ENCODE measurements around the gene AUTS2.
A peak's percentile ranks its signal among the peaks of the same experiment; 100 is the strongest.

AUTS2 gene

GRCh38 chr7:70347463-70348254 is 749.4 kb downstream of the AUTS2 start:
- TF ChIP-seq CTCF (IDR thresholded peaks at IDR 0.05; ENCODE audit: extremely low read depth, missing control alignments): no peak
- DNase-seq (ENCODE audit: low spot score): peak; percentile 35

GRCh38 chr7:70349031-70349430 is 750.8 kb downstream of the AUTS2 start:
- no peak for TF ChIP-seq CTCF (IDR thresholded peaks at IDR 0.05; ENCODE audit: extremely low read depth, missing control alignments)
- no peak for DNase-seq (ENCODE audit: low spot score)

GRCh38 chr7:70349819-70350218 is 751.5 kb downstream of the AUTS2 start:
- no peak for TF ChIP-seq CTCF (IDR thresholded peaks at IDR 0.05; ENCODE audit: extremely low read depth, missing control alignments)
- no peak for DNase-seq (ENCODE audit: low spot score)

- DNase-seq (ENCODE audit: low spot score): no peak
- TF ChIP-seq CTCF (IDR thresholded peaks at IDR 0.05; ENCODE audit: extremely low read depth, missing control alignments): no peak
Measured at GRCh38 chr7:70352088-70352487, 753.8 kb downstream of the AUTS2 start.

- TF ChIP-seq CTCF (IDR thresholded peaks at IDR 0.05; ENCODE audit: extremely low read depth, missing control alignments): no peak
- no peak for DNase-seq (ENCODE audit: low spot score)
Measured at GRCh38 chr7:70352906-70353305, 754.6 kb downstream of the AUTS2 start.

GRCh38 chr7:70353330-70353945 is 755.2 kb downstream of the AUTS2 start:
- DNase-seq (ENCODE audit: low spot score): no peak
- TF ChIP-seq CTCF (IDR thresholded peaks at IDR 0.05; ENCODE audit: extremely low read depth, missing control alignments): no peak

GRCh38 chr7:70353946-70354335 is 755.7 kb downstream of the AUTS2 start:
- no peak for DNase-seq (ENCODE audit: low spot score)
- no peak for TF ChIP-seq CTCF (IDR thresholded peaks at IDR 0.05; ENCODE audit: extremely low read depth, missing control alignments)
